Measurements from ENCODE around the gene TRIM8. TPM values are rescaled to one million over a fixed set of nuclear protein-coding genes. Genes with fewer than 3 reads are reported as not detected.

Gene TRIM8
- total and polyA plus RNA-seq, 2 experiments from 2014 or later, result 37.5 to 108 TPM

- 61 to 62% methylated on average over 7 of the region's 7 CpGs for WGBS, 2 experiments (ENCODE audit: low coverage in 1 of 2, low lambda C conversion rate in 2 of 2, missing lambda C conversion rate in 2 of 2)
- in situ Hi-C loops (cut with MboI), result no loop called here
- peaks cover 22% of the 10 kb centered on the region for H3K4me1 ChIP-seq (ENCODE audit: insufficient read depth)
- peak; percentile 80 for DNase-seq
- TF ChIP-seq EZH2 (IDR thresholded peaks at IDR 0.05; ENCODE audit: insufficient read depth, poor library complexity, severe bottlenecking) (no peak), EZH2phosphoT487 (IDR thresholded peaks at IDR 0.05; ENCODE audit: insufficient read depth, low read depth) (no peak)
- no peaks in the 10 kb centered on the region for H4K20me1 ChIP-seq (ENCODE audit: insufficient read depth)
- H3K9ac ChIP-seq, result peak overlapping the region; percentile 27; the same call in 1 of the 2 replicates
- H3K36me3 ChIP-seq (ENCODE audit: low read depth), result no peaks in the 10 kb centered on the region
- H3K4me2 ChIP-seq (ENCODE audit: unreplicated experiment), result peak overlapping the region; percentile 39
- H3K9me3 ChIP-seq (ENCODE audit: low read depth), result no peaks in the 10 kb centered on the region
- H3K27ac ChIP-seq, result no peak overlapping the region
- H3K4me3 ChIP-seq, result no peak overlapping the region
- no peaks in the 10 kb centered on the region for H3K27me3 ChIP-seq (replicated peaks; ENCODE audit: insufficient read depth)
- H3F3A ChIP-seq (ENCODE audit: insufficient read depth), result 0 out of 2 replicates have a peak, but pooled peaks cover 9% of the 10 kb centered on the region
- no peaks in the 10 kb centered on the region for H3K79me2 ChIP-seq (ENCODE audit: insufficient read depth)
- no peaks in the 10 kb centered on the region for H3K9me2 ChIP-seq (ENCODE audit: insufficient read depth)
- no peak overlapping the region for H2AFZ ChIP-seq
These were observed 25.2 kb downstream of the TRIM8 start for GRCh38 chr10:102669206-102670064.

- Histone ChIP-seq H2AFZ (no peak overlapping the region), H3K27me3 (replicated peaks; ENCODE audit: insufficient read depth) (no peaks in the 10 kb centered on the region), H3K4me1 (ENCODE audit: insufficient read depth) (peaks cover 29% of the 10 kb centered on the region), H3K4me3 (no peak overlapping the region), H3F3A (ENCODE audit: insufficient read depth) (0 out of 2 replicates have a peak, but pooled peaks cover 9% of the 10 kb centered on the region), H3K9me2 (ENCODE audit: insufficient read depth) (no peaks in the 10 kb centered on the region), H3K9me3 (ENCODE audit: low read depth) (no peaks in the 10 kb centered on the region), H3K79me2 (ENCODE audit: insufficient read depth) (no peaks in the 10 kb centered on the region), H3K27ac (no peak overlapping the region), H3K4me2 (ENCODE audit: unreplicated experiment) (no peak overlapping the region), H4K20me1 (ENCODE audit: insufficient read depth) (no peaks in the 10 kb centered on the region), H3K36me3 (ENCODE audit: low read depth) (no peaks in the 10 kb centered on the region), H3K9ac (0 out of 2 replicates have a peak overlapping the region, but pooled peaks have one; percentile 27)
- TF ChIP-seq EZH2 (IDR thresholded peaks at IDR 0.05; ENCODE audit: insufficient read depth, poor library complexity, severe bottlenecking) (no peak), EZH2phosphoT487 (IDR thresholded peaks at IDR 0.05; ENCODE audit: insufficient read depth, low read depth) (no peak)
- WGBS, 2 experiments (ENCODE audit: low coverage in 1 of 2, low lambda C conversion rate in 2 of 2, missing lambda C conversion rate in 2 of 2), result 95 to 96% methylated on average over 8 to 9 of the region's 9 CpGs
- no peak for DNase-seq
- in situ Hi-C loops (cut with MboI), result no loop called here
These were observed 25.9 kb downstream of the TRIM8 start for GRCh38 chr10:102670065-102670670.

GRCh38 chr10:102670871-102671434 lies 26.7 kb downstream of the TRIM8 start:
- H3F3A ChIP-seq (ENCODE audit: insufficient read depth), result 0 out of 2 replicates have a peak, but pooled peaks cover 9% of the 10 kb centered on the region
- no peaks in the 10 kb centered on the region for H4K20me1 ChIP-seq (ENCODE audit: insufficient read depth)
- no peaks in the 10 kb centered on the region for H3K9me3 ChIP-seq (ENCODE audit: low read depth)
- H3K27ac ChIP-seq, result no peak overlapping the region
- H3K36me3 ChIP-seq (ENCODE audit: low read depth), result no peaks in the 10 kb centered on the region
- no peak for DNase-seq
- H3K4me2 ChIP-seq (ENCODE audit: unreplicated experiment), result no peak overlapping the region
- H2AFZ ChIP-seq, result no peak overlapping the region
- no peak overlapping the region for H3K9ac ChIP-seq
- H3K9me2 ChIP-seq (ENCODE audit: insufficient read depth), result no peaks in the 10 kb centered on the region
- in situ Hi-C loops (cut with MboI), result no loop called here
- TF ChIP-seq EZH2phosphoT487 (IDR thresholded peaks at IDR 0.05; ENCODE audit: insufficient read depth, low read depth), result no peak
- TF ChIP-seq EZH2 (IDR thresholded peaks at IDR 0.05; ENCODE audit: insufficient read depth, poor library complexity, severe bottlenecking), result no peak
- no peaks in the 10 kb centered on the region for H3K27me3 ChIP-seq (replicated peaks; ENCODE audit: insufficient read depth)
- H3K4me1 ChIP-seq (ENCODE audit: insufficient read depth), result peaks cover 32% of the 10 kb centered on the region
- H3K4me3 ChIP-seq, result no peak overlapping the region
- 85 to 86% methylated on average over 6 of the region's 6 CpGs for WGBS, 2 experiments (ENCODE audit: low coverage in 1 of 2, low lambda C conversion rate in 2 of 2, missing lambda C conversion rate in 2 of 2)
- H3K79me2 ChIP-seq (ENCODE audit: insufficient read depth), result no peaks in the 10 kb centered on the region

- Histone ChIP-seq H3K27me3 (replicated peaks; ENCODE audit: insufficient read depth) (no peaks in the 10 kb centered on the region), H3K4me1 (ENCODE audit: insufficient read depth) (peaks cover 41% of the 10 kb centered on the region), H3K4me3 (peak overlapping the region; percentile 64), H3K9ac (peak overlapping the region; percentile 60), H3K9me2 (ENCODE audit: insufficient read depth) (no peaks in the 10 kb centered on the region), H2AFZ (peak overlapping the region; percentile 94), H3K27ac (peak overlapping the region; percentile 9; the same call in 1 of the 2 replicates), H3K4me2 (ENCODE audit: unreplicated experiment) (peak overlapping the region; percentile 92), H3K79me2 (ENCODE audit: insufficient read depth) (no peaks in the 10 kb centered on the region), H4K20me1 (ENCODE audit: insufficient read depth) (no peaks in the 10 kb centered on the region), H3F3A (ENCODE audit: insufficient read depth) (0 out of 2 replicates have a peak, but pooled peaks cover 5% of the 10 kb centered on the region), H3K9me3 (ENCODE audit: low read depth) (no peaks in the 10 kb centered on the region), H3K36me3 (ENCODE audit: low read depth) (no peaks in the 10 kb centered on the region)
- DNase-seq, result no peak
- in situ Hi-C loops (cut with MboI), result no loop called here
- no peak for TF ChIP-seq EZH2phosphoT487 (IDR thresholded peaks at IDR 0.05; ENCODE audit: insufficient read depth, low read depth)
- no peak for TF ChIP-seq EZH2 (IDR thresholded peaks at IDR 0.05; ENCODE audit: insufficient read depth, poor library complexity, severe bottlenecking)
- 65 to 70% methylated on average over 12 to 13 of the region's 13 CpGs for WGBS, 2 experiments (ENCODE audit: low coverage in 1 of 2, low lambda C conversion rate in 2 of 2, missing lambda C conversion rate in 2 of 2)
These were observed 29.0 kb downstream of the TRIM8 start for GRCh38 chr10:102673236-102673818.

All from GM23248 (cell line).